Nucleus accumbens (tissue), 56 donors: Measurements from ENCODE around the gene OTOF.
A peak's percentile ranks its signal among the peaks of the same experiment; 100 is the strongest.

Experiments used
- DNase-seq, 56 donors: peaks; one replicate each; lab custom pipeline; 2025; lab: John Stamatoyannopoulos, UW

Gene OTOF

DNA sequence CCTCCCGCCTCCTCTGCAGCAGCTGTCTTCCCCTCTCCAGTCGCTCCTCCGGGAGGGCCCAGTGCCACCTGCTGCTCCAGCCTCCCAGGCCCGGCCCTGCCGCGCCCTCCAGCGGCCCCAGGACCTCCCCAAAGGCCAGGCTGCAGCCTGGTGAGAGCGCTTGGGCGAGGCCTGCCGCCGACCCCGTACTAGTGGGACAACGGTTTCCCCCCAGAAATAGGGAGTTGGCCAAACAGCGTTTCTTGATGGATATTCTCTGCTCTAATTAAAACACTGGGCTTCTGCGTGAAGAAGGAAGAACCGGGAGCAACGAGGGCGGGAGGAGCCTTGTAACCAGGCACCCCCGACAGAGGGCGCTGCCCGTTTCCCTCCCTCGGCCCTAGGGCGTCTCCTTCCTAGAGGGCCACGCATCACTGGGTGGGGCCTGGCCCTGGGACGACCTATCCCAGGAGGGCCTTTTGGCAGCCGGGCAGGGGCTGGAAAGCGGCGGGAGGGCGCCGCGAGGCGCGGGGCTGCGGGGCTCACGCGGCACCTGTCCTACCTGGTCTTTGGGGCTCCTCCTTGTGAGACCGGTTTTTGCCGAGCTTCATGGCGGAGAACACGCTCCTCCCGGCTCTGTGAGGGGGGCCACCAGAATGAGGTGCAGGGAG lies 25.4 kb upstream of the OTOF start:
- DNase-seq: peak in 42 of 56 donors; percentile 6 to 73 (median 32)

DNA sequence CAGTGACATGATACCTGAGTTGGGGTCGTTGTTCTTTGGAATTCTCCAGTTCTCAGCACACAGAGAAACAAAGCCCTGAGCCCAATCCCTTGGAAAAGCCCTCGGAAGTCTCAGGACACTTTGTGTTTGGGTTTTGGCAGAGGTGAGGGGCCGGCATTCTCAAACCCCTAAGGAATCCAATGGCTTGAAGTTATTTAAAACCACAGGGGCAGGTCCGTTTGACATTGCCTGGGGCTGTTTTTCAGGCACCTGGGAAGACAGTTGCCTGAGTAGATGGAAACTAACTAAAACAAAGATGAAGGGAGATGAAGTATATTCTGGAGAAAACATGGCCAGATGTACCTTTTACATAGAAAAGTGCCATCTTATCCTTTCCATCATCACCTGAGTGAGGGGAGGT lies 22.5 kb upstream of the OTOF start:
- no peak for DNase-seq

DNA sequence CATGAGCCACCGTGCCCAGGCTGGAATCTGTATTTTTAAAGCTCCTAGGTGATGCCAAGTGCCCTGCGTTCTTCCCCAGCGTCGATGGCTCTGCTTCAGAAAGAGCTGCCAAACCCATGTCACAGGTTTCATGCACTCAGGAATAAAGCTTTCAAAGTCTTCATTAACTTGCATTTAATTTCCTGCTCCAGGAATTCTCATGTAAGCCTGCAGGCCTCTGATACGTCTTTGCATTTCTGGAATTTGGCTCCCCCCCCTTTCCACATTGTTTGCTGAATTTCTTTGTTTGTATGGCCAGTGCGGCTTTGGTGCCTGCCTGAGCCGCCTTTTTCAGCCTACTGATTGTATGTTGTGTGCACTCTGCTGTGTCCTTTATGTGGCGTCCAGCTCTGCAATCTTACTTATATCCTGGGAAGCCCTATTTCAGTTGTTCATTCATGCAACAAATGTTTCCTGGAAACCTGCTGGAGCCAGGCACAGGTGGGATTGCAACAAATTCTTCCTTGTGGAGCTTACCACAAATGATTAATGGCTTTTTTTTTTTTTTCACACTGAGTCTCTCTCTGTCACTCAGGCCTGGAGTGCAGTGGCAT lies 17.9 kb upstream of the OTOF start:
- DNase-seq: no peak

DNA sequence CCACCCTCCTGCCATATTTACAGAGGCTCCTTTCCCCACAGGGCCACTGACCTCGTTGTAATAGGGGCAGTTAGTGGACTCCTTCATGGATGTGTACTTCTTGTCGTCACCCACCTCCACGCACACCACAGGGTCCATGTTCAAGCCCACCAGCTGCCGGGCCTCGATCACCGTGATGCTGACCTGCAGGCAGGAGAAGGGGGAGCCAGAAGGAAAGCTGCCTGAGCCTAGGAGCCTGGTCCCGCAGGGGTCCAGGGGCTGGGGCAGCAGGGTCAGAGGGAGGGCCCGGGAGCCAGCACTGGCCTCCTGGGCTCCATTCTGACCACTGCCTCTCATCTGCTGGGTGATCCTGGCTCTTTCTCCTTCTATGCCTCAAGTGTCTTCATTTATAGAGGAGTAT lies 17.0 kb upstream of the OTOF start:
- no peak for DNase-seq

DNA sequence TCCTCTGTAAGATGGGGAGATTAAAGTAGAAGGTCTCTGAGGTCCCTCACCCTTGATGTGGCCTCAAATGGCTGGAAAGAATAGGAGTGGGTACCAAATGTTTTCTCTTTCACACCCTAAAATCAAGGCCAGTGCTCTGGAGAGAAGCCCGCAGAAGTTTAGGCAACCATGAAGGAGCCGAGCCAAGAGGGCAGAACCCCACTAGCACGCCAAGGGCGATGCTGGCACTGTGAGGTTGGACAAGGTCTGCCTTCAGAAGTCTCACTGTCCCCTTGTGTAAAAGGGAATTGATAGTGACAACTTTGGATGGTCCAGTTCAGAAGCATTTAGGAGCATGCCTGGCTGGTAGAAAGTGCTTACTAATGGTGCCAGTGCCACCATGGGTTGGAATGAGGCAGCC lies 16.3 kb upstream of the OTOF start:
- DNase-seq: no peak

DNA sequence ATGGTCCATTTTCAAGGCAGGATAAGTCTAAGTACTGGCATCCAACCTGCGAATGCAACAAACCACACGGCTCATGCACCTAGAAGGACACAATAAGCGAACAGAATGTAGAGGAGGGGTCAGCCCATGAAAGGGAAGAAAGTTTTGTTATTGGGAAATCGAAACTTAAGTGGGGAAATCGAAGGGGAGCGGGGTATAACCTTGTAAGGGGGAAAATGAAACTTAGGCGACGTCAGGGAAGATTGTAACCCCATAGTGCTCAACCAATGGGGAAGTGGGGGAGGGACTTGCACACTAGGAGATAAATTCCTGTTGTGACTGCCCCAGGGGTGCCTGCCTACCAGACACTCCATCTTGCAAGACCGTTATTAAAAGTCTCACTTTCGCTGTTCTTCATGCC lies 15.6 kb upstream of the OTOF start:
- DNase-seq: no peak

DNA sequence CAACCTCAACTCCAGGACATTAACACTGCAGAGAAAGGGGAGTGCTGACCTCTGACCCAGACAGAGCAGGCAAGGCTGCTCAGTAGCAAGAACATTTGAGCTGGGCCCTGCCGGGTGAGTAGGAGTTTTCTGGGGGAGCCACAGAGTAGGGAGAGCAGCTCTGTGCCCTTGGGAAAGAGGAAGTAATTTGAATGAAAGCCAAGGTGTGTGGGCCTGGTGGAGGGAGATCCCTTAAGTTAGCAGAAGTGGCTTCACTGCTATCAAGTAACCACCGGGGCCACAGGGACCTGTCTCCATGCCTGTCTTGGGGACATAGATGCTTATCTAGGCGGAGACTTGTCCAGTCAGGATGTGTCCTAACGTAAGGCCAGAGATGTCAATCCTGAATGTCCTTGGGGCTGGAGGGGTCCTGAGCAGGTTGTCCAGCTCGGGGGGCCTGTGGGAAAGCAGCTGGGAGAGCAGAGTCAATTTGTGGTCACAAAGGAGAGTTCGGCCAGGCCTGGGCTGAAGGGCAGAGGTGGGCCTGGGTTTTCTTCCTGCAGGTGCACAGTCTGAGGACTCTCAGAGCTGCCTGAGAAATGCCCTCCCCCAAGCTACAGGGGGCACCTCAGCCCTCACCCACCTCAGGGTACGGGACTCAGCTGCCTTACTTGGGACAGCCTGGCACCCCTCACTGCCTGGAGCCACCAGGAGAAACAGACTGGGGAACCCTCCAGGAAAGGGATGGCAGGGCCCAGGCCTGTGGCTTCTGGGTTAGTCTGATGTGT lies 15.0 kb upstream of the OTOF start:
- no peak for DNase-seq

DNA sequence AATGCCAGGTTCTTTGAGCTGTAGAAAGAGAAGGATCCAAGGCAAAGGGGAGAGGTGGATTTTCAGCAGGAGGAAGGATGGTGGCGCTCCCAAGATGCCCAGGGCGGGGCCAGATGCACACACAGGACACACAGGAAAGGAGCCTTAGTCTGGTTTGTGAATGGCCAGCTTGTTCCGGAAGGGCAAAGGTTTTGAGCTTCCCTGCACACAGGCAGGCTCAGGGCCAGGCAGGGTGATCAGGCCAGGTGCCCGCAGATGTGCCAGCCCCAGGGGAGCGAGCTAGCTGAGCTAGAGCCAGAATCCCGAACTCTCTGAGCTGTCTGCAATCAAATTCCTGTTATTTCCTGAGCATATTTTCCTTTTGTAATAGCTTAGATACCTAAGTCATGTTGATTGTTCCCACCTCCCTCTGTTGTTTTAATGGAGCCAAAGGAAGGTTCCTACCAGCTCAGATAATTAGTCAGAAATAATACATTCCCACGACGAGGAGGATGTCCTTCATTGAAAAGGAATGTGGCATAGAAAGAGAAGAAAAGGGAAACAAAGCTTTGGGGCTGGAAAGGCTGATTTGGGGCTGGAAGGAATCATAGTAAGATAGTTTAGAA lies 13.7 kb upstream of the OTOF start:
- no peak for DNase-seq

DNA sequence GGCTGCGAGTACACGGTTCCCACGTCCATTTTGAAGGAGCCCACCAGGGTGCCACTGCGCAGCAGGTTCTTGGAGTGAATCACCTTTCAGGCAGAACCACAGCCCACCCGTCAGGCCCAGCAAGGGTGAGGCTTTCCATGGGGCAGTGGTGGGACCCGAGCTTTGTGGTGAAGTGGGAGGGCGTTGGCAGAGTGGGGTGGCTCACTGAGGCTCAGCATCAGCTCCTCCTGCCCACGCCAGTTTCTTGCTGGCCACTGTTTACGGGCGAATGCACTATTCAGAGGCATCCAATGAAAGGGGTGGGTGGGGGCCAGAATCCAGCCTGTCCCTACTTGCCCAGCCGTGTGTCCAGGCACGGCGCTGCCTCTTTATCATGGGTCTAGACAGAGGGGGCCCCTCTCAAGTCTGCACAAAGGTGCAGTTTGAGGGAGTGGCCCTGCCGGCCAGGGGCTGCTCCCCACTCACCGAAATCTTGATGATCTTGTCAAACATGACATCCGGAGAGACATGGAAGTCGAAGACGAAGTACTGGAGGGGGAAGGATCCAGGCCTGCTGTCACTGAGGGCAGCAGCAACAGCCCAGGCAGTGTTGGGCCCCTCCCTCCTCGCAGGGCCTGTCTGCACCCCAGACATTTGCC lies 11.4 kb upstream of the OTOF start:
- DNase-seq: no peak

DNA sequence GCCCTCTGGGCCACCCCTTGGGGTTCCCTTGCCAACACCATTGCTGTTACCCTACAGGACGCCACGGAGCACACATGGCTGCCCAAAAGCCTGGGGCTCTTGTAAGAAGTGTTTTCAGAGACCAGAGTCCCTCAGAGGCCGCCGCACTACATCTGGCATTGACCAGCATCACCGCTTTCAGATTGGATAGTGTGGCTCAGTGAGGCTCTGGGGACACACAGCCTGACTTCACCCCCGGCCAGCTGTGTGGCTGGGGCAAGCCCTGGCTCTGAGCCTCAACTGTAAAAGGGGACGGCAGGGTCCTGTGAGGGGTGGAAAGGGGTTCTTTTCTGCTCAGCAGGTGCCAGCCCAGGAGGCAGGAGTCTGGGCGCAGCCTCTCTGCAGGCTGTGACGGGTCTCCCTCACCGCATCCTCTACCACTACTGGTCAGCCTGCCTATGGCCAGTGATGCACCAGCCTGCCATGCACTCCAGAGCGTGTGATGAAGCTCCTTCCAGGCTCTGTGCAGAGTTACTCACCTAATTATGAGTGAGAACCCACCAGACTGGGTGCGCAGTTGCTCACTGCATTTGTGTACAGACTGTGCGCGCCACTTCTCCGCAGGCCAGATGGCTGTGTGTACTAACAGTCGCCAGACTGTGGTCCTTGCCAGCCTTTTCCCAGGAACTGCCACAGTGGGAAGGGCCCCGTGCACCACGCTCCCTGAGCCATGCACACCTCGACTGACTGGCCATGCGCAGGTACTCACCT lies 10.7 kb upstream of the OTOF start:
- no peak for DNase-seq

DNA sequence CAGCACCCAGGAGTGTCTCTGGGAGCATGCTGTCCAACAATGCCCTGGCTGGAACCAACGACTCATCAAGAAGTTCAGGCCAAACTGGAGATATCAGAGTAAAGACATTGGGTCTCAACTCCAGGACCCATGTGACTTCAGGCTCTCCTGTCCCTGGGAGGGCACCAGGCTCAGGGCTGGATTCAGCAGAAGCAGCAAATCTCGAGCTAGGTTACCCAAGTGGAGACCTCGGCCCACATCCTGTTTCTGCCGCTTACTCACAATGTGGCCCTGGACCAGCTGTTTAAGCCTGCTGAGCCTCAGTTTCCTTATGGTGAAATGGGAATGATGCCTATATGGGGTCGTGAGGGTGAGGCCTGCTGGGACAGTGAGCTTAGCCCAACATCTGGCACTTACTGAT lies 9.3 kb upstream of the OTOF start:
- DNase-seq: no peak

DNA sequence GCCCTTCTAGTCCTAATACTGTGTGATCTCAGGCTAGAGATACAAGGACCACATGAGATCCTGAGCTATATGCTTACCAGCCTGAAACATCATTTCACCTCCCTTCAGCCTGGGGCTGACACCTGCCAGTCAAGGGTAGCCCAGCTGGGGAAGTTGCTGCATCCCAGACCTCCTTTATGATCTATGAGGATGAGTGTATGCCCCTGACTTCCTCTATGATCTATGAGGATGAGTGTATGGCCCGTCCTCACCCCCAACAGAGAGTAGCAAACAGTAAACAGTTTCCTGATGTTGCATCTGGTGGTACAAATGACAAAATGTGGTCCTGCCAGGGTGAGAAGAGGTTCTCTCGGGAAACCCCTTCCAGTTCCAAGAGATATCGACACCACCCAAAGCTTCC lies 8.9 kb upstream of the OTOF start:
- no peak for DNase-seq

DNA sequence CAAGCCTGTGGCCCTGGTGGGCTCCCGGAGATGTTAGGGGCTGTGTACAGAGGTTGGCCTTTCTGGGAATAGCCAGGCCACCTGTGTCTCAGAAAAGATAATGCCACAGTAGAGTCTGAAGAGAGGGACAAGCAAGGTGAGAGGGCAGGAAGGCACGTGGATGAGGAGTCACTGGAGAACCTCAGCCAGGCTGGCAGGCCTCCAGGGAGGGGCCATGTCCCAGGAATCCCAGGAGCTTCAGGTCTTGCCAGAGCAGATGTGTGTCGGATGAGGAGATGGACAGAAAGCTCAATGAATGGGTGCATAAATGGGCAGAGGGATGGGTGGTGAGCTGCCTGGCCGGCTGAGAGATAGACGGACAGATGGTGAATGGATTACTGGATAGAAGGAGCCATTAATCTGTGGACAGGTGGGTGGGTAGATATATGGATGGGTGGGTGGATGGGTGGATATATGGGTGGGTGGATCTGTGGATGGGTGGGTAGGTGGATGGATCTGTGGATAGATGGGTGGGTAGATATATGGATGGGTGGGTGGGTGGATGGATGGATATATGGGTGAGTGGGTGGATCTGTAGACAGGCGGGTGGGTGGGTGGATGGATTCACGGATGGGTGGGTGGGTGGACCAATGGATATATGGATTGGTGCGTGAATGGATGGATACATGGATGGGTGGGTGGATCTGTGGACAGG lies 7.9 kb upstream of the OTOF start:
- no peak for DNase-seq

DNA sequence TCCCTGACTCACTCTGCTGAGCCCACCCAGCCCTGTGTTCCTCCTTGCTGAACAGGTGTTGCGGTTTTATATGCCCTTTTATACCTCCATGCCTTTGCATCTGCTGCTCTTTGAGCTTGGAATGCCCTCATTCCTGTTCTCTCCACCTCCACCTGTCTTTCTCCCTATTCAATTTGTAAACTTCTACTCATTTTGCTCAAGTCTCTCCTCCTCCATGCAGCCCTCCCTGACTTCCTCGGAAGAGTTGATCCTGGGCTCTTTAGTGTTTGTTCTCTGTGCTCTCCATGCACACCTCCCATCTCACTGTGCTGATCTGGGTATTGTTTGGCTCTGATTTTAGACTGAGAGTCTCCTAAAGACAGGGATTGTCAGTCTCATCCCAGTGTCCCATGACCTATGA lies 7.2 kb upstream of the OTOF start:
- DNase-seq: no peak

DNA sequence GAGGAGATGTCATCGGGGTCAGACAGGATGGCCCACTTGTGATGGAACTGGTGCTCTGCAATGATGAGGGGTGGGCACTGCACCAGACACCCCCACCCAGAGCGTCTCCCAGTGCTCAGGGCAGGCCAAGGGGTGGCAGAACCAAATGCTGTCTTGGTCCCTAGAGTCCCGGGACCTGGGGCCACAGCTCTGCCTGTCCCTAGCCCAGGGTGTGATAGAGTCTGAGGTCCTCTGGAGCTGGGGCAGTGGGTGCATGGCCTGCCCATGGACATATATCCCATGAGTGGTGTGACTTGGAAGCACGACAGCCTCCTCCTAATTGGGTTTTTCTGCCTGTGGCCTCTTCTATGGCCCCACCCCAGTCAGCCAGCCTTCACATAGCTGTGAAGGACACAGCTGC lies 6.7 kb upstream of the OTOF start:
- DNase-seq: no peak

DNA sequence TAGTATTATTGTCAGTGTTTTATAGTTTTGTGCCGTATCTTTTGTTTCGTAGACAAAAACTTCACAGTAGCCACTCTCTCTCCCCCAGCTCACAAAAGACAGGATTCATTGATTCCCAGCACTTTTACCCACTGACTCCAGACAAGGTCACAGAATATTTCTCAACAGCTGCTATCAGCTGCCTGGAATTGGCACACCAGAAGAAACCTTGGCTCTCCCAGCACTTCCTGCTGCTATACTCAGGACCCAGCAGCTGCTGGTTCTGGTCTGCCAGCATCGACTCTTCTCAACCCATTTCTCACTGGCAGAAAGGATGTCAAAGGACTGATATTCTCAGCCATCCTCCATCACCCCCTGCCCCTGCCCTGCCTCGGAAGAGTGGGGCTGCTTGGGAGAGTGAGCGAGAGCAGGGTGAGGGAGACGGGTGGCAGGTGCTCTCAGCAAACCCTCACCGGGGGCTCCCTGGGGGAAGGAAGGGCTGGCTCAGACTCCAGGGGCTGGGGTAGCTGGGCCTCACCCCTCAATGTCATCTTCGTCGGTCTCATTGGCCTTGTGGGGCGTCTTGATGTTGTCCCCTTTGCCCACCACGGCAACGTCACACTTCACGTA lies 6.1 kb upstream of the OTOF start:
- no peak for DNase-seq

DNA sequence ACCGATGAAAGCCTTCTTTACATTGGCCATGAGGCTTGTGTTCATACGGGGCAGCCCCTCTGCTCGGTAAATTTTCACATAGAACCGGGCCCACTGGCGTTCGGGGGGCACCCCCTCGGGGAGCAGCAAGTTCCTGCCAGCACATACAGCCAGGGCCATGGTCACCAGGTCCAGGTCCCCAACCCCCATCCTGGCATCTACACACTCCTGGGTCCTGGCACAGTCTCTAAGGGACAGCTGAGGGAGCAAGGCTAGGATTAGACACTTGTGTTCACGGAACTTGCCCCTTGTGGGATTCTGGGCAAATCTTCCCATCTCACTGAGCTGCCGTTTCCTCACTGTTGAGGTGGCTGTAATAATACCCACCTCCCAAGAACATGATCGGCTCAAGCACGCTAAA lies 5.6 kb upstream of the OTOF start:
- no peak for DNase-seq

DNA sequence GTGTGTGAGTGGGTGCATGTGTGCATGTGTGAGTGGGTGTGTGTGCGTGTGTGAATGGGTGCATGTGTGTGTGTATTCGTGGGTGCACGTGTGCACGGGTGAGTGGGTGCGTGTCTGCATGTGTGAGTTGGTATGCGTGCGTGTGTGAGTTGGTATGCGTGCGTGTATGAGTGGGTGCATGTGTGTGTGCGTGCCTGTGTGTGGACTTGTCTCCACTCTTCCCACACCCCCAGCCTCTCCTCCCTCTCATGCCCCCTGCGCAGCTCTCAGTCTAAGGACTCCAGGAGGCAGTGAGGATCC lies 5.1 kb upstream of the OTOF start:
- no peak for DNase-seq

DNA sequence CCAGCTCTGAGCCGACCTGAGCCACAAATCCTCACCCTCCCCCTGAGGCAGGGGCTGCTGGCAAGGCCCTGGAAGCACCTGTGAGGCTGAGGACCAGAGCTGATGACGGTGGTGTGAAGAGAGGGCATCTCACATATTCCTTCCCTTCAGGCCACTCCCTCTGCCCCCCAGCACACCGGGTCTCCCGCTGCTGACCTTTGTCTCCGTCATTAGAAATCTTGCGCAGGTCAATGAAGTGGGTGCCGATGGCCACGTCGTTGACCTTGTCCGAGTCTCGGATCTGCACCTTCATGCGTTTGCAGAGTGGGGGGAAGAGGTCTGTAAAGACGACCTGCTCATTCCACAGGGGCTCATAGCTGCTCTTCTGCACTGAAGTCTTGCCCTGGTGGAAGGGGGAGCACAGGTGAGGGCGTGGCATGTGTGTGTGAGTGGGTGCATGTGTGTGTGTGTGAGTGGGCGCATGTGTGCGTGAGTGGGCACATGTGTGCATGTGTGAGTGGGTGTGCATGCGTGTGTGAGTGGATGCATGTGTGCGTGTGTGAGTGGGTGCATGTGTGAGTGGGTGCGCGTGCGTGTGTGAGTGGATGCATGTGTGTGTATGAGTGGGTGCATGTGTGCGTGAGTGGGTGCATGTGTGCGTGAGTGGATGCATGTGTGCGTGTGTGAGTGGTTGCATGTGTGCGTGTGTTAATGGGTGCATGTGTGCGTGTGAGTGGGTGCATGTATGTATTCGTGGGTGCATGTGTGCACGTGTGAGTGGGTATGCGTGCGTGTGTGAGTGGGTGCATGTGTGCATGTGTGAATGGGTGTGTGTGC lies 4.5 kb upstream of the OTOF start:
- DNase-seq: no peak
